ENCODE results near the gene VAPB.

GRCh38 chr20:58480551-58481336, 91.7 kb downstream of the VAPB start:
- TF ChIP-seq CTCF (IDR thresholded peaks at IDR 0.05), result no peak
- no peak for TF ChIP-seq EP300 (IDR thresholded peaks at IDR 0.05)
